H1 (cell line): ENCODE results near the gene CAMK1G. TPM values are rescaled to one million over a fixed set of nuclear protein-coding genes. Genes with fewer than 3 reads are reported as not detected.
A peak's percentile ranks its signal among the peaks of the same experiment; 100 is the strongest.

Source experiments
- CTCF ChIA-PET: fragments of 300-600 bp; sonication (Branson Sonifier 250); formaldehyde crosslinking; loops from one replicate; lab custom pipeline; 2021; ENCODE audit not compliant: partially characterized antibody; lab: Charles Lee
- POLR2A ChIA-PET: fragments of 300-600 bp; sonication (Branson Sonifier 250); formaldehyde crosslinking; loops from one replicate; lab custom pipeline; 2021; ENCODE audit warnings: inconsistent platforms; ENCODE audit not compliant: partially characterized antibody; lab: Charles Lee
- DNase-seq, 2 experiments: peaks; one replicate each; pipeline versions ENCODE4 v3.0.0 to v3.0.0-alpha.2; 2010 to 2022; ENCODE audit warnings: low spot score in 2 of 2, low read depth in 1 of 2, mixed read lengths in 1 of 2
- FAIRE-seq: peaks from 2 replicates; lab custom pipeline; 2011; peaks lifted over from hg19 to GRCh38; lab: Jason Lieb, UNC
- H2AFZ ChIP-seq: 2 replicates; pipeline ENCODE4 v1.8.1; 2012; ENCODE audit warnings: low read length, inconsistent platforms
- H2AK5ac ChIP-seq: 2 replicates; pipeline ENCODE4 v1.6.1; 2013; ENCODE audit warnings: low read depth, low read length
- H2BK120ac ChIP-seq: replicated peaks from 2 replicates; pipeline ENCODE3; 2013; ENCODE audit warnings: low read depth, low read length, inconsistent platforms
- H2BK12ac ChIP-seq: 2 replicates; pipeline ENCODE4 v1.6.1; 2013; ENCODE audit warnings: low read depth, low read length
- H2BK15ac ChIP-seq: 2 replicates; pipeline ENCODE4 v1.6.1; 2013; ENCODE audit warnings: low read length
- H2BK20ac ChIP-seq: 2 replicates; pipeline ENCODE4 v1.6.1; 2013; ENCODE audit warnings: low read length
- H2BK5ac ChIP-seq: 2 replicates; pipeline ENCODE4 v1.6.1; 2013; ENCODE audit warnings: low read depth, low read length
- H3K14ac ChIP-seq: 2 replicates; pipeline ENCODE4 v1.6.1; 2013; ENCODE audit warnings: inconsistent platforms; ENCODE audit not compliant: insufficient read length
- H3K18ac ChIP-seq: 2 replicates; pipeline ENCODE4 v1.6.1; 2013; ENCODE audit warnings: low read length; ENCODE audit errors: extremely low read depth
- H3K23ac ChIP-seq: 2 replicates; pipeline ENCODE4 v1.6.1; 2013; ENCODE audit warnings: inconsistent platforms; ENCODE audit not compliant: insufficient read length
- H3K23me2 ChIP-seq: 2 replicates; pipeline ENCODE4 v1.6.1; 2013; ENCODE audit warnings: low read depth, low read length
- H3K27ac ChIP-seq: 2 replicates; pipeline ENCODE4 v1.6.1; 2011; ENCODE audit warnings: low read depth, low read length, inconsistent platforms
- H3K27me3 ChIP-seq, 4 experiments: replicated peaks in 1 of 4; 1 replicate in 1 of 4; 2 replicates in 3 of 4; pipeline versions ENCODE4 v1.6.1 to v1.8.1; 2011 to 2013; ENCODE audit warnings: low read length in 3 of 4, mild to moderate bottlenecking in 3 of 4, inconsistent platforms in 2 of 4, mixed read lengths in 2 of 4, moderate library complexity in 1 of 4; ENCODE audit not compliant: control insufficient read depth in 3 of 4, insufficient read depth in 3 of 4; ENCODE audit errors: extremely low read depth in 1 of 4
- H3K36me3 ChIP-seq, 4 experiments: 2 replicates each; pipeline versions ENCODE4 v1.6.1 to v1.8.1; 2011 to 2013; ENCODE audit warnings: mild to moderate bottlenecking in 4 of 4, low read length in 3 of 4, moderate library complexity in 2 of 4, control low read depth in 1 of 4, inconsistent platforms in 1 of 4; ENCODE audit not compliant: insufficient read depth in 4 of 4, control insufficient read depth in 2 of 4
- H3K4ac ChIP-seq: replicated peaks from 2 replicates; pipeline ENCODE3; 2013; ENCODE audit warnings: low read length, low read depth, mixed read lengths, inconsistent platforms; ENCODE audit not compliant: insufficient read length
- H3K4me1 ChIP-seq, 4 experiments: replicated peaks in 1 of 4; 1 replicate in 1 of 4; 2 replicates in 3 of 4; pipeline versions ENCODE4 v1.6.1 to v1.8.1; 2011 to 2013; ENCODE audit warnings: low read length in 3 of 4, inconsistent platforms in 2 of 4, mixed read lengths in 1 of 4; ENCODE audit not compliant: insufficient read depth in 4 of 4, control insufficient read depth in 3 of 4
- H3K4me2 ChIP-seq, 2 experiments: 2 replicates each; pipeline versions ENCODE4 v1.6.1 to v1.8.1; 2011 to 2013; ENCODE audit warnings: low read depth in 2 of 2, low read length in 2 of 2, control low read depth in 1 of 2, inconsistent platforms in 1 of 2, mild to moderate bottlenecking in 1 of 2; ENCODE audit not compliant: insufficient read depth in 1 of 2
- H3K4me3 ChIP-seq, 4 experiments: fragments of 200-600, 300-600 bp in 1 of 4; sonication (generic), shearing (Covaris generic), sonication (Bioruptor Twin) in 1 of 4; 2 replicates each; pipeline versions ENCODE4 v1.5.1 to v1.8.1; 2011 to 2016; ENCODE audit warnings: low read length in 4 of 4, low read depth in 3 of 4, control low read depth in 2 of 4, inconsistent platforms in 2 of 4, mild to moderate bottlenecking in 2 of 4, mixed read lengths in 1 of 4, moderate library complexity in 1 of 4; ENCODE audit not compliant: insufficient read depth in 2 of 4; ENCODE audit errors: extremely low read depth in 1 of 4
- H3K56ac ChIP-seq: replicated peaks from 2 replicates; pipeline ENCODE3; 2013; ENCODE audit warnings: low read depth, mild to moderate bottlenecking, mixed read lengths, low read length, inconsistent platforms; ENCODE audit not compliant: insufficient read length
- H3K79me1 ChIP-seq: 2 replicates; pipeline ENCODE4 v1.6.1; 2013; ENCODE audit warnings: low read depth, low read length, control low read depth
- H3K79me2 ChIP-seq, 2 experiments: 2 replicates each; pipeline versions ENCODE4 v1.6.1 to v1.8.1; 2012 to 2013; ENCODE audit warnings: low read length in 2 of 2, mild to moderate bottlenecking in 2 of 2, inconsistent platforms in 1 of 2; ENCODE audit not compliant: insufficient read depth in 2 of 2, control insufficient read depth in 1 of 2
- H3K9ac ChIP-seq, 4 experiments: replicated peaks in 1 of 4; 1 replicate in 1 of 4; 2 replicates in 3 of 4; pipeline versions ENCODE4 v1.6.1 to v1.8.1; 2011 to 2013; ENCODE audit warnings: low read depth in 3 of 4, low read length in 3 of 4, control low read depth in 2 of 4, mild to moderate bottlenecking in 2 of 4, moderate library complexity in 2 of 4, inconsistent platforms in 1 of 4; ENCODE audit errors: extremely low read depth in 1 of 4
- H3K9me3 ChIP-seq, 2 experiments: 2 replicates each; pipeline versions ENCODE4 v1.6.1 to v1.8.1; 2012 to 2013; ENCODE audit warnings: mild to moderate bottlenecking in 2 of 2, moderate library complexity in 2 of 2, control low read depth in 1 of 2, inconsistent platforms in 1 of 2, low read depth in 1 of 2, low read length in 1 of 2, mixed read lengths in 1 of 2; ENCODE audit not compliant: insufficient read depth in 2 of 2
- H4K20me1 ChIP-seq, 2 experiments: replicated peaks in 1 of 2; 2 replicates each; pipeline versions ENCODE3 to v1.8.1; 2011 to 2013; ENCODE audit warnings: inconsistent platforms in 2 of 2, low read length in 2 of 2, mild to moderate bottlenecking in 1 of 2; ENCODE audit not compliant: insufficient read depth in 2 of 2, control insufficient read depth in 1 of 2
- H4K5ac ChIP-seq: 2 replicates; pipeline ENCODE4 v1.6.1; 2013; ENCODE audit warnings: low read length, low read depth, mixed read lengths, inconsistent platforms; ENCODE audit not compliant: insufficient read length
- H4K8ac ChIP-seq: 2 replicates; pipeline ENCODE4 v1.8.0; 2013; ENCODE audit warnings: mild to moderate bottlenecking, moderate library complexity, low read length, inconsistent platforms; ENCODE audit not compliant: insufficient read depth; ENCODE audit errors: extremely low read depth
- H4K91ac ChIP-seq: replicated peaks from 2 replicates; pipeline ENCODE3; 2013; ENCODE audit warnings: low read length, mixed read lengths, inconsistent platforms; ENCODE audit not compliant: insufficient read length
- CTCF ChIP-seq, 3 experiments: IDR thresholded peaks; 1 replicate in 2 of 3; 2 replicates in 1 of 3; pipeline versions ENCODE4 v1.5.1 to v1.6.1; 2011; ENCODE audit warnings: low read length in 3 of 3, mild to moderate bottlenecking in 3 of 3, inconsistent platforms in 2 of 3, low read depth in 1 of 3, moderate library complexity in 1 of 3; ENCODE audit not compliant: insufficient read depth in 1 of 3; ENCODE audit errors: control extremely low read depth in 1 of 3
- HDAC2 ChIP-seq, 2 experiments: fragments of 300-600 bp in 1 of 2; sonication (generic) in 1 of 2; IDR thresholded peaks; 2 replicates each; pipeline ENCODE4 v1.6.1; 2011 to 2012; ENCODE audit warnings: low read depth in 2 of 2, low read length in 2 of 2, mild to moderate bottlenecking in 2 of 2, moderate library complexity in 2 of 2, borderline replicate concordance in 1 of 2, inconsistent platforms in 1 of 2
- RAD21 ChIP-seq, 2 experiments: IDR thresholded peaks in 1 of 2; conservative IDR thresholded peaks in 1 of 2; 2 replicates each; pipeline ENCODE4 v1.6.1; 2011; ENCODE audit warnings: low read depth in 2 of 2, low read length in 2 of 2, improper control_type of control experiment in 1 of 2, inconsistent platforms in 1 of 2, mild to moderate bottlenecking in 1 of 2, moderate library complexity in 1 of 2
- WGBS, 2 experiments: shearing (Covaris generic) in 1 of 2; methylation state at CpG; one replicate each; pipeline versions ENCODE4 v1.1.6 to v1.1.7; 2013 to 2015; ENCODE audit warnings: low lambda C conversion rate in 2 of 2, mixed read lengths in 2 of 2, inconsistent platforms in 1 of 2, low coverage in 1 of 2, missing lambda C conversion rate in 1 of 2; ENCODE audit not compliant: insufficient replicate concordance in 2 of 2, insufficient coverage in 1 of 2, insufficient read length in 1 of 2; ENCODE audit errors: extremely low coverage in 1 of 2, missing lambda C conversion rate in 1 of 2; 5-methylcytosine and 5-hydroxymethylcytosine counted together
- polyA plus RNA-seq, 7 experiments: library from polyadenylated mRNA; depleted of rRNA in 3 of 7; stranded (reverse) in 5 of 7; unstranded in 2 of 7; fragments of >200 nt in 5 of 7; fragments of 200-250 nt in 2 of 7; gene quantifications; 1 replicate in 5 of 7; 2 replicates in 1 of 7; 4 replicates in 1 of 7; pipeline versions ENCODE4 v1.2.1 to v1.2.3, GENCODE V29; 2011 to 2013; ENCODE audit warnings: missing spikeins in 2 of 7, mixed read lengths in 2 of 7
- total RNA-seq: library from RNA; stranded (reverse); fragmentation: NEBNext Ultra II Directional; extraction: Animal tissue kit (Norgen Biotek cat#: 25700); gene quantifications from 2 replicates; pipeline ENCODE4 v1.2.1, GENCODE V29; 2021

Gene CAMK1G
- total and polyA plus RNA-seq, 2 of the 8 experiments (the other 6 are each of a cell fraction or from before 2014, with no cell fraction given) = 1.00 to 1.0 TPM

DNA sequence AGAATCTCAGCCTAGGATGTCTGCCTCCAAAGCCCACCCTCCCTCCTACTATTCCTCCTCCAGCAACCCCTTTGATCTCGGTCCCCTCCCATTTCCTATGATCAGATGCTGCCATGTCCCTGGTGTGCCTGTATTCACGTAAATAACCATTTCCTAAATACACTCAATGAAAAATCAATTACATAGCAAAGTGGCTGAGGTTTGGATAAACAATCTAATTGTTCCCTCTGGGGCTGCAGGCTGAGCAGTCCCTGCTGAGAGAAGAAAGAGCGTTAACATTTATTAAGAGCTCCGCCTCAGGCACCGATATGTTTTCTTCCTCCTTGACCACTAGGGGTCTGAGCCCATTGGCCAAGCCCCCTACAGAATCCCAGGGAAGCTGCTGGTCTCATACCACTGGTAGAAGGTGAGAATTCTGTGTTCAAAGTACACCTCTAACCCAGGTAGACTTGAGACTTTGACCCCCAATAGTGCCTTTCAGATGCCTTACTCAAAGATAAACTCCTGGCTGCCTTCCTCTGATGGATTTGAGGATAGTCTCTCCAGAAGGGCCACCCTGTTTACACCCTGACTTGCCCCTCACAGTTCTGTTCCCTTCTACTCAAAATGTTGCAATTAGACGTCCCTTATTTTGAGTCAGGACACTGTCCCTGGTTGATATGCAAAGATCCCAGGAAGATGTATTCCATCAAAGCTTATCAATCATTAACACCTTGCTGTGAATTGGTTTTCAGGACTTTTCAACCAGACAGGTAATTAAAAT, 33.9 kb upstream of the CAMK1G start:
- Histone ChIP-seq H3K9me3 (no peaks in the 10 kb centered on the region), H2BK20ac (no peak overlapping the region), H3K9ac (no peak overlapping the region), H3K79me1 (no peaks in the 10 kb centered on the region), H2BK15ac (no peak overlapping the region), H3K14ac (no peak overlapping the region), H4K20me1 (no peaks in the 10 kb centered on the region), H3K79me2 (no peaks in the 10 kb centered on the region), H2AK5ac (no peak overlapping the region), H3K27me3 (peaks cover 0 to 5% (median under 1%) of the 10 kb centered on the region in 4 experiments; a peak in 3 of 7 replicates), H3K23ac (no peak overlapping the region), H4K5ac (no peak overlapping the region), H3K23me2 (no peaks in the 10 kb centered on the region), H3K36me3 (no peaks in the 10 kb centered on the region), H2BK120ac (no peak overlapping the region), H3K56ac (no peak overlapping the region), H3K4me2 (peak overlapping the region; percentile 24 to 36; a peak in 2 of 4 replicates), H2AFZ (no peak overlapping the region), H2BK5ac (no peak overlapping the region), H3K4me1 (peaks cover 2 to 21% (median 12%) of the 10 kb centered on the region in 4 experiments; a peak in 5 of 7 replicates), H2BK12ac (no peak overlapping the region), H4K8ac (no peak overlapping the region), H3K27ac (no peak overlapping the region), H3K4me3 (no peak overlapping the region), H3K18ac (no peak overlapping the region), H4K91ac (no peak overlapping the region), H3K4ac (no peak overlapping the region)
- peak in 1 of 2 experiments; percentile 30; a peak in 1 of 4 replicates for TF ChIP-seq RAD21 (IDR thresholded peaks at IDR 0.05 in 1 of 2, conservative IDR thresholded peaks at IDR 0.05 in 1 of 2; ENCODE audit: low read depth in 2 of 2, low read length in 2 of 2)
- TF ChIP-seq HDAC2 (IDR thresholded peaks at IDR 0.05; ENCODE audit: borderline replicate concordance in 1 of 2, low read depth in 2 of 2, low read length in 2 of 2) = no peak
- TF ChIP-seq CTCF (IDR thresholded peaks at IDR 0.05; ENCODE audit: control extremely low read depth in 1 of 3, insufficient read depth in 1 of 3, low read depth in 1 of 3, low read length in 3 of 3) = peak; percentile 52 to 65 (median 61)
- CTCF ChIA-PET = interaction anchor here (0.5 to 9.5 kb wide), 29 partner anchors 8 to 333 kb away, joined by 3 to 89 read pairs (median 3); partner anchors contain the start of gene CAMK1G
- no peak for FAIRE-seq
- no peak for DNase-seq
- POLR2A ChIA-PET = no interaction called here
- 38% methylated on average over 6 of the region's 6 CpGs; no CpG with 5 or more reads in 1 of the 2 experiments for WGBS, 2 experiments
